Parathyroid adenoma (tissue), 2 donors: ENCODE results near the gene ELMO3.

ENCODE experiments used
- H2AFZ ChIP-seq: fragments of 300-600 bp; sonication (generic); one replicate; pipeline ENCODE4 v1.7.0; 2017; ENCODE audit warnings: antibody characterized with exemption, mild to moderate bottlenecking
- H3K27ac ChIP-seq: fragments of 300-600 bp; sonication (generic); one replicate; pipeline ENCODE4 v1.7.0; 2017
- H3K27me3 ChIP-seq: fragments of 300-600 bp; sonication (generic); one replicate; pipeline ENCODE4 v1.7.0; 2017; ENCODE audit warnings: low read length; ENCODE audit not compliant: control insufficient read depth, insufficient read depth
- H3K36me3 ChIP-seq: fragments of 300-600 bp; sonication (generic); one replicate; pipeline ENCODE4 v1.7.0; 2017; ENCODE audit warnings: low read length; ENCODE audit not compliant: control insufficient read depth, insufficient read depth
- H3K4me1 ChIP-seq: fragments of 300-600 bp; sonication (generic); one replicate; pipeline ENCODE4 v1.7.0; 2017; ENCODE audit warnings: control low read depth
- H3K4me2 ChIP-seq: fragments of 300-600 bp; sonication (generic); one replicate; pipeline ENCODE4 v1.7.0; 2017; ENCODE audit warnings: low read length
- H3K4me3 ChIP-seq: fragments of 300-600 bp; sonication (generic); one replicate; pipeline ENCODE4 v1.7.0; 2017; ENCODE audit warnings: low read depth, low read length
- H3K79me2 ChIP-seq: fragments of 300-600 bp; sonication (generic); one replicate; pipeline ENCODE4 v1.7.0; 2017; ENCODE audit warnings: control low read depth
- H3K9ac ChIP-seq: fragments of 300-600 bp; sonication (generic); one replicate; pipeline ENCODE4 v1.7.0; 2017; ENCODE audit warnings: mild to moderate bottlenecking
- H3K9me3 ChIP-seq: fragments of 300-600 bp; sonication (generic); one replicate; pipeline ENCODE4 v1.7.0; 2017; ENCODE audit warnings: low read length; ENCODE audit not compliant: control insufficient read depth
- TF ChIP-seq, protein P1 (sequence below): fragments of 300-600 bp; sonication (generic); IDR thresholded peaks from one replicate; pipeline ENCODE4 v1.7.0; 2017; ENCODE audit warnings: antibody characterized with exemption, mild to moderate bottlenecking
- donor health status: primary hyperparathyroidism.

The ELMO3 gene

DNA sequence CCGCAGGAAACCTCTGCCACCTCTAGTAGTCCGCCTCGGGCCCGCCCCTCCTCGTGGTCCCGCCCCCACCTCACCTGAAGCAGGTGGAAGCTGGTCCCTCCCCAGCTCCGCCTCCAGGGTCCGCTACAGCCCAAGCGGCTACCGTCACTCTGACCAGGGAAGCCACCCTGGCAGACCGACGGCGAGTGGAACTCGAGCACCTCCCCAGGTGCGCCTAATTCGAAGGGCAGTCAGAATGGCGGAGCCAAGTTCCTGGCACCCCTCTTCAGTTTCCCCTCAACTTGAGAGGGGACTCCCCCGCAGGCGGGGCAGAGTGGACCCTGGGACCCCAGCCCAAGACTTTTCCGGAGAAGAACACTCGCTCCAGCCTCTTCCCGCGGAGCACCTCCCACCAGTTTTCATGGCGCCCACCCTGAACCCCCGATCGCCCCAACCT, 47.8 kb downstream of the ELMO3 start:
- Histone ChIP-seq H2AFZ (peak overlapping the region; percentile 77), H3K27me3 (no peaks in the 10 kb centered on the region), H3K27ac (peak overlapping the region; percentile 79), H3K9me3 (no peaks in the 10 kb centered on the region), H3K36me3 (no peaks in the 10 kb centered on the region), H3K79me2 (peaks cover under 1% of the 10 kb centered on the region), H3K4me1 (peaks cover 8% of the 10 kb centered on the region), H3K4me3 (peak overlapping the region; percentile 67), H3K4me2 (peak overlapping the region; percentile 89), H3K9ac (peak overlapping the region; percentile 4)
- TF ChIP-seq, protein P1, sequence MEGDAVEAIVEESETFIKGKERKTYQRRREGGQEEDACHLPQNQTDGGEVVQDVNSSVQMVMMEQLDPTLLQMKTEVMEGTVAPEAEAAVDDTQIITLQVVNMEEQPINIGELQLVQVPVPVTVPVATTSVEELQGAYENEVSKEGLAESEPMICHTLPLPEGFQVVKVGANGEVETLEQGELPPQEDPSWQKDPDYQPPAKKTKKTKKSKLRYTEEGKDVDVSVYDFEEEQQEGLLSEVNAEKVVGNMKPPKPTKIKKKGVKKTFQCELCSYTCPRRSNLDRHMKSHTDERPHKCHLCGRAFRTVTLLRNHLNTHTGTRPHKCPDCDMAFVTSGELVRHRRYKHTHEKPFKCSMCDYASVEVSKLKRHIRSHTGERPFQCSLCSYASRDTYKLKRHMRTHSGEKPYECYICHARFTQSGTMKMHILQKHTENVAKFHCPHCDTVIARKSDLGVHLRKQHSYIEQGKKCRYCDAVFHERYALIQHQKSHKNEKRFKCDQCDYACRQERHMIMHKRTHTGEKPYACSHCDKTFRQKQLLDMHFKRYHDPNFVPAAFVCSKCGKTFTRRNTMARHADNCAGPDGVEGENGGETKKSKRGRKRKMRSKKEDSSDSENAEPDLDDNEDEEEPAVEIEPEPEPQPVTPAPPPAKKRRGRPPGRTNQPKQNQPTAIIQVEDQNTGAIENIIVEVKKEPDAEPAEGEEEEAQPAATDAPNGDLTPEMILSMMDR: peak; percentile 32

DNA sequence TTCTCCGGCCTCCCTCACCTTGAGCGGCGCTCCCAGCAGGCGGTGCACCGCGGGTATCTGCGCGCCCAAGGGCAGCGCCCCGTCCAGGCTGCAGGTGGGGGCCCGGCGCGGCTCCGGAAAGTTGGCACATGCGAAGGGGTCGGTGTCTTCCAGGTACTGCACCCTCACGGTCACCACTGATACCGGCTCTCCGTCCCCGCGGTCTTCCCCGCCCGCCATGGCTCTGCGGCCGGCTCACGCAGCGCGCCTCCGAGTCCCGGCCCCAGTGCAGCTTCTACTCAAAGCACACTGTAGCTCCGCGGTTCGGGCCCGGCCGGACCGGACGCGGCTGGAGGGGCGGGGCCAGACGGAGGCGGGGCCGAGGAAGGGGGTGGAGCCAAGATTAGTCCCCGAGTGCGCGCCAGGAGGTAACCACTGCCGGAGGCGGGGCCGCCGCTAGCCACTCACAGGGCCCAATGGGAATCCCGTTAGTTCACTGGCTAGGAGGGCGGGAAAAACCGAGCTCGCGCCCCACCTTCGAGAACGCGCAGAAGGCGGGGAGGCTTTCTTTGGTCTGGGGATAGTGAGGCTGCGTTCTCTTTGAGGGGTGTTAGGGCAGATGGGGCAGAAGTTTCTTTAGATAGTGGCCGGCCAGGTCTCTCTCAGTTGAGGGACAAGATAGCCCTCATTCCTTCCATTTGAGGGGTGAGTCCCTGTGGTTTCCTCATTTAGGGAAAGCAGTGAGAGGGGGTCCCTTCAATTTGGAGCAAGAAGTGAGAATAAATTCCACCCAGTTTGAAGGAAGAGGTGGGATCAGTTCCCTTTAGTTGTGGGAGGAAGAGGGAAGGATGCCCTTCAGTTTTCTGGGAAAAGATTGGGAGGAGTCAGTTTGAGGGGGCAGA, 48.5 kb downstream of the ELMO3 start, which contains the start of gene FHOD1:
TSS of gene FHOD1 (minus strand) at position 290 of the 881 bp plus-strand sequence. CDS start at position 219, 71 bp downstream.
- Histone ChIP-seq H3K79me2 (no peaks in the 10 kb centered on the region), H3K9me3 (no peaks in the 10 kb centered on the region), H3K9ac (peak within 1 kb of the TSS; percentile 4), H2AFZ (peak within 1 kb of the TSS; percentile 77), H3K4me2 (peak within 1 kb of the TSS; percentile 89), H3K4me1 (peaks cover 8% of the 10 kb centered on the region), H3K27me3 (no peaks in the 10 kb centered on the region), H3K27ac (peak within 1 kb of the TSS; percentile 79), H3K4me3 (peak within 1 kb of the TSS; percentile 67), H3K36me3 (no peaks in the 10 kb centered on the region)
- TF ChIP-seq, protein P1: no peak

DNA sequence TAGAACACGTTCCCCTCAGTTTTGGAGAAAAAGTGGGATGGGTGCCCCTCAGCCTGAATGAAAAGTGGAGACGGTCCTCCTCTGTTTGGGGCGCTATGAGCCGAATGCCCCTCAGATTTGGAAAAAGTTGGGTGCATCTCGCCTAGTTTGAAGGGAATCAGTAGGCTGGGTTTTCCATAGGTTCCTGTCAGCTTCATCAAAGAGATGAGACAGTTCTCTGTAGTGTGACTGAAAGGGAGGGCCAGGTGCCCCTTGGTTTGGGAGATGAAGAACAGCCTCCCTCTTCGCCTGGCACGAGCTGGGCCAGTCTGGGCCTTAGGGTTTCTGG, 49.1 kb downstream of the ELMO3 start:
- TF ChIP-seq, protein P1: no peak
- Histone ChIP-seq H2AFZ (peak overlapping the region; percentile 77), H3K9ac (no peak overlapping the region), H3K4me2 (peak overlapping the region; percentile 89), H3K36me3 (no peaks in the 10 kb centered on the region), H3K4me3 (peak overlapping the region; percentile 67), H3K4me1 (peaks cover 8% of the 10 kb centered on the region), H3K27me3 (no peaks in the 10 kb centered on the region), H3K9me3 (no peaks in the 10 kb centered on the region), H3K79me2 (no peaks in the 10 kb centered on the region), H3K27ac (no peak overlapping the region)

DNA sequence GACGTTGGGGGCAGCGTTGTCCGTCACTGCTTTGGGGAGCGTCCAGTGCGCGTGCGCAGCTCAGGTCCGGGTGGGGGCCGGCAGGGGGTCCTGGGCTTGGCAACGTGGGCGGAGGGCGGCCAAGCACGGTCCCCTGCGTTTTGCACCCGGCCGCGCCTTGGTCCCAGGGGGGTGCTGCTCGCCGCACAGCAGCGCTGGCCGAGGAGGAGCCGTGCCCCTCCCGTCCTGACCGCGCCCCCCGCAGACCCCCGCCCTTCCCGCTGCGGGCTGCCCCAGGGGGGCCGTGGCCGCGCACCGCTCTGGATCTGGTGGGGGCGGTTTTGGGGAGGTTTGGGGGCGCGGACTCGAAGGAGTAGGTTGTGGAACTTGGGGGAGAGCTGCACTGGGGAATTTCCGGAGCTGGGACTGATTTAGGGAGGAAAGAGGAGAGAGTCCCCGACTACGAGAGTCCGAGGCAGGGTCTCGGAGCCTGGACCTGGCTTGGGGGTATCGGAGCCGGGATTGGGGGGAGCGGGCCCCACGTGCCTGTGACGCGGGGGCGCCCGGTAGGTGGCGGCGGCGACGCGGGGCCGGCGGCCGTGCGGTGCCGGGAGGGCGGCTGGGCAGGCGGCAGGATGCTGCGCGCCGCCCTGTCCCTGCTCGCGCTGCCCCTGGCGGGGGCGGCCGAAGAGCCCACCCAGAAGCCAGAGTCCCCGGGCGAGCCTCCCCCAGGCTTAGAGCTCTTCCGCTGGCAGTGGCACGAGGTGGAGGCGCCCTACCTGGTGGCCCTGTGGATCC, 49.7 kb downstream of the ELMO3 start, which contains the start of gene SLC9A5:
TSS of gene SLC9A5 (plus strand) at position 579 of the 777 bp plus-strand sequence. CDS start at position 615, 36 bp downstream.
- H3K4me1 ChIP-seq: peaks cover 8% of the 10 kb centered on the region
- no peaks in the 10 kb centered on the region for H3K9me3 ChIP-seq
- H3K36me3 ChIP-seq: no peaks in the 10 kb centered on the region
- H3K79me2 ChIP-seq: no peaks in the 10 kb centered on the region
- no peaks in the 10 kb centered on the region for H3K27me3 ChIP-seq
- H2AFZ ChIP-seq: peak within 1 kb of the TSS; percentile 77
- no peak within 1 kb of the TSS for H3K27ac ChIP-seq
- H3K4me2 ChIP-seq: peak within 1 kb of the TSS; percentile 89
- TF ChIP-seq, protein P1: no peak
- no peak within 1 kb of the TSS for H3K9ac ChIP-seq
- peak within 1 kb of the TSS; percentile 67 for H3K4me3 ChIP-seq
